ENCODE measurements around the gene IGF1R. TPM values are rescaled to one million over a fixed set of nuclear protein-coding genes. Genes with fewer than 3 reads are reported as not detected.

The IGF1R gene
- total and polyA plus RNA-seq, 2 donors (not counting 3 experiments of a cell fraction or from before 2014, with no cell fraction given), result 16.1 to 59.1 TPM

GRCh38 chr15:98898122-98898521 lies 249.8 kb downstream of the IGF1R start:
- peaks cover 35% of the 10 kb centered on the region for H3K4me1 ChIP-seq (ENCODE audit: control insufficient read depth, extremely low read depth, insufficient read depth, low read length)
- H3K9me3 ChIP-seq (replicated peaks; ENCODE audit: control insufficient read depth, insufficient read depth, low read length), result no peaks in the 10 kb centered on the region
- no peak overlapping the region for H3K9ac ChIP-seq (replicated peaks; ENCODE audit: extremely low read depth, insufficient read depth, low read length)
- dilution Hi-C loops (cut with MboI; ENCODE audit: extremely low pct_ligation_motif_present, low sequenced_read_pairs) (loop anchor here (25.0 kb wide), 1 partner anchor 236 kb away; no protein-coding TSS in a partner anchor), intact Hi-C loops (cut with micrococcal nuclease) (loop anchor here (5.0 kb wide), 1 partner anchor 96 kb away; no protein-coding TSS in a partner anchor)
- H3K4me2 ChIP-seq (ENCODE audit: insufficient read depth, low read length), result no peak overlapping the region
- H3K9me1 ChIP-seq (replicated peaks; ENCODE audit: control insufficient read depth, extremely low read depth, insufficient read depth, low read length), result no peaks in the 10 kb centered on the region
- no peak overlapping the region for H3K4me3 ChIP-seq (replicated peaks in 1 of 3; ENCODE audit: insufficient read depth in 1 of 3, low read depth in 1 of 3, low read length in 3 of 3)
- H2AFZ ChIP-seq (ENCODE audit: low read depth, low read length), result no peak overlapping the region
- H3K36me3 ChIP-seq (ENCODE audit: control insufficient read depth in 2 of 2, extremely low read depth in 1 of 2, insufficient read depth in 2 of 2, low read length in 2 of 2), result peaks cover 0 to 7% of the 10 kb centered on the region in 2 experiments
- FAIRE-seq (no peak), DNase-seq (ENCODE audit: low read depth, low spot score) (no peak)
- CTCF ChIA-PET, result interaction anchor here (1.1 to 2.8 kb wide), 3 partner anchors 8 to 17 kb away, joined by 3 to 11 read pairs (median 4); no protein-coding TSS in a partner anchor
- no peaks in the 10 kb centered on the region for H4K20me1 ChIP-seq (replicated peaks; ENCODE audit: control insufficient read depth, extremely low read depth, insufficient read depth, low read length)
- no TSS peak for BruUV-seq (replicated peaks)
- POLR2A ChIA-PET, result no interaction called here
- peak overlapping the region; percentile 99 for H3K27ac ChIP-seq (ENCODE audit: insufficient read depth, low read depth, low read length)
- no peak for TF ChIP-seq MAX (IDR thresholded peaks at IDR 0.05; ENCODE audit: insufficient read depth, insufficient read length)
- no peak for TF ChIP-seq EZH2 (IDR thresholded peaks at IDR 0.05; ENCODE audit: borderline replicate concordance, low read depth, low read length, severe bottlenecking)
- no peak for TF ChIP-seq FOS (IDR thresholded peaks at IDR 0.05; ENCODE audit: borderline replicate concordance, insufficient read depth, low read length)
- no peaks in the 10 kb centered on the region for H3K27me3 ChIP-seq (ENCODE audit: control insufficient read depth in 2 of 2, insufficient read depth in 2 of 2, low read length in 2 of 2)
- no peaks in the 10 kb centered on the region for H3K79me2 ChIP-seq (ENCODE audit: control insufficient read depth, insufficient read depth, low read length)

- H2AFZ ChIP-seq (ENCODE audit: low read depth, low read length), result no peak overlapping the region
- peaks cover 38% of the 10 kb centered on the region for H3K4me1 ChIP-seq (ENCODE audit: control insufficient read depth, extremely low read depth, insufficient read depth, low read length)
- no peaks in the 10 kb centered on the region for H3K9me3 ChIP-seq (replicated peaks; ENCODE audit: control insufficient read depth, insufficient read depth, low read length)
- dilution Hi-C loops (cut with MboI; ENCODE audit: extremely low pct_ligation_motif_present, low sequenced_read_pairs) (loop anchor here (25.0 kb wide), 1 partner anchor 237 kb away; no protein-coding TSS in a partner anchor), intact Hi-C loops (cut with micrococcal nuclease) (loop anchor here (5.0 kb wide), 1 partner anchor 97 kb away; no protein-coding TSS in a partner anchor)
- no peak overlapping the region for H3K4me2 ChIP-seq (ENCODE audit: insufficient read depth, low read length)
- FAIRE-seq (no peak), DNase-seq (ENCODE audit: low read depth, low spot score) (no peak)
- no peak overlapping the region for H3K27ac ChIP-seq (ENCODE audit: insufficient read depth, low read depth, low read length)
- CTCF ChIA-PET, result no interaction called here
- POLR2A ChIA-PET, result no interaction called here
- H3K79me2 ChIP-seq (ENCODE audit: control insufficient read depth, insufficient read depth, low read length), result no peaks in the 10 kb centered on the region
- no peak for TF ChIP-seq POLR2AphosphoS5 (IDR thresholded peaks at IDR 0.05; ENCODE audit: insufficient read depth, low read depth, low read length)
- TF ChIP-seq POLR2A (IDR thresholded peaks at IDR 0.05; ENCODE audit: low read depth, low read length), result no peak
- no peak for TF ChIP-seq FOS (IDR thresholded peaks at IDR 0.05; ENCODE audit: borderline replicate concordance, insufficient read depth, low read length)
- no peak for TF ChIP-seq GATA2 (IDR thresholded peaks at IDR 0.05; ENCODE audit: insufficient read depth, insufficient read length, low read depth, low read length)
- TF ChIP-seq MYC (IDR thresholded peaks at IDR 0.05; ENCODE audit: low read depth, low read length), result no peak
- TF ChIP-seq JUN (IDR thresholded peaks at IDR 0.05; ENCODE audit: borderline replicate concordance, insufficient read depth, insufficient read length, low read depth), result no peak
- H3K9ac ChIP-seq (replicated peaks; ENCODE audit: extremely low read depth, insufficient read depth, low read length), result no peak overlapping the region
- H4K20me1 ChIP-seq (replicated peaks; ENCODE audit: control insufficient read depth, extremely low read depth, insufficient read depth, low read length), result no peaks in the 10 kb centered on the region
- peaks cover 0 to 7% of the 10 kb centered on the region in 2 experiments for H3K36me3 ChIP-seq (ENCODE audit: control insufficient read depth in 2 of 2, extremely low read depth in 1 of 2, insufficient read depth in 2 of 2, low read length in 2 of 2)
- no TSS peak for BruUV-seq (replicated peaks)
- no peaks in the 10 kb centered on the region for H3K9me1 ChIP-seq (replicated peaks; ENCODE audit: control insufficient read depth, extremely low read depth, insufficient read depth, low read length)
- no peak overlapping the region for H3K4me3 ChIP-seq (replicated peaks in 1 of 3; ENCODE audit: insufficient read depth in 1 of 3, low read depth in 1 of 3, low read length in 3 of 3)
- no peaks in the 10 kb centered on the region for H3K27me3 ChIP-seq (ENCODE audit: control insufficient read depth in 2 of 2, insufficient read depth in 2 of 2, low read length in 2 of 2)
These were observed 251.1 kb downstream of the IGF1R start for GRCh38 chr15:98899272-98900021.
